Esophagus squamous epithelium (tissue), 5 donors: ENCODE data around the gene DUSP12. TPM values are rescaled to one million over a fixed set of nuclear protein-coding genes. Genes with fewer than 3 reads are reported as not detected.

Experiments
- DNase-seq: peaks from one replicate; lab custom pipeline; 2025; lab: John Stamatoyannopoulos, UW
- H3K27ac ChIP-seq, 4 donors: fragments of 200-600 bp; sonication (generic); one replicate each; pipeline ENCODE4 v1.5.1; 2016 to 2019; ENCODE audit warnings: mild to moderate bottlenecking in 1 of 4
- H3K27me3 ChIP-seq, 4 donors: fragments of 200-600 bp; sonication (generic); 1 replicate in 3 of 4; 2 replicates in 1 of 4; pipeline versions ENCODE4 v1.5.1 to v1.6.0; 2017 to 2021; ENCODE audit warnings: antibody characterized with exemption in 1 of 4
- H3K36me3 ChIP-seq, 3 donors: fragments of 200-600 bp; sonication (generic); one replicate each; pipeline ENCODE4 v1.5.1; 2016 to 2019
- H3K4me1 ChIP-seq, 3 donors: fragments of 200-600 bp; sonication (generic); one replicate each; pipeline ENCODE4 v1.5.1; 2017 to 2019
- H3K4me3 ChIP-seq, 4 donors: fragments of 200-600 bp; sonication (generic); 1 replicate in 3 of 4; 2 replicates in 1 of 4; pipeline ENCODE4 v1.5.1; 2016 to 2019; ENCODE audit warnings: mild to moderate bottlenecking in 2 of 4, moderate library complexity in 1 of 4
- H3K9me3 ChIP-seq, 3 donors: fragments of 200-600 bp; sonication (generic); one replicate each; pipeline ENCODE4 v1.5.1; 2016 to 2019
- POLR2A ChIP-seq, 4 donors: fragments of 450-650 bp; IDR thresholded peaks; one replicate each; pipeline ENCODE4 v1.6.1; 2017; ENCODE audit warnings: antibody characterized with exemption in 4 of 4, mild to moderate bottlenecking in 4 of 4, moderate library complexity in 3 of 4
- WGBS, 2 donors: methylation state at CpG; one replicate each; pipeline ENCODE4 v1.1.5; 2018; 5-methylcytosine and 5-hydroxymethylcytosine counted together
- intact Hi-C: fragments of 100-400 bp; cut with DNase I; formaldehyde crosslinking; loops from one replicate; pipeline ENCODE4 v1.15.0; 2022
- total RNA-seq, 4 donors: library from RNA; depleted of rRNA; stranded (reverse); fragments of >200 nt; gene quantifications; one replicate each; pipeline ENCODE4 v1.1.0, GENCODE V29; 2016
- TF ChIP-seq, protein P1 (sequence below), 6 experiments: fragments of 450-650 bp in 4 of 6; fragments of 200-600 bp in 2 of 6; sonication (generic) in 2 of 6; IDR thresholded peaks; one replicate each; pipeline ENCODE4 v1.5.1; 2016 to 2019; ENCODE audit warnings: antibody characterized with exemption in 6 of 6, mild to moderate bottlenecking in 4 of 6, moderate library complexity in 4 of 6
- donor health status: DM: yes; HTN: yes; CAD: no.

The DUSP12 gene
- total RNA-seq, 4 donors from 2014 or later, result 6.0 to 24.0 (median 15.1) TPM

DNA sequence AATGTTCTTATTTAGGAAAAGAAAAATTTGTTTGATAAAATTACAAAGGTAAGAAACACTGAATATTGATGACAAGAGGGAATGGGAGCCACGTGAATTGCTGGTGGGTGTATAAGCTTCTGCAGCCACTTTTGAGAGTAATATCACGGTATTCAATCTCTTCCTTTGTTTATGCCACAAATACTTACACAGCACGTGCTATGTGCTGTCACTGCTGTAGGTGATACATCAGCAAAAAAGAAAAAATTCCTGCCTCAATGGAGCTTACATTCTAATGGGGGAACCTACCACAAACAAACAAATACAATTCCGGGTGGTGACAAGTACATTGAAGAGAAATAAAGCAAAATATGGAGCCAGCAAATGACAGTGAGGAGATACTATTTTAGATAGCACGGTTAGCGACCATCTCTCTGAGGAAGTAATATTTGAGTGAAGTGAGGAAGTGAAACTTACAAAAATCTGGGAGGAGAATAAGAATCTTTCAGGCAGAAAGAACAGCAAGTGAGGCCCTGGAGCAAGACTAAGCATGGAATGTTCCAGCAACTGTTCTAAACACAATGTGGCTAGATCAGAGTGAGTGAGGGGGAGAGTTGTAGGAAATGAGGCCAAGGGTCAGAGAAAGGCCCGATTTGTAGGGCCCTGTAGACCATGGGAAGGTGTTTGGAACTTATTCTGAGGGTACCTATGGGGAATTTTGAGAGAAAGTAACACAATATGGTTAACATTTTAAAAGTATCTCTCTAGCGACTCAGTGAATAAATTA lies 30.8 kb upstream of the DUSP12 start:
- Histone ChIP-seq H3K4me1 (no peaks in the 10 kb centered on the region), H3K36me3 (no peaks in the 10 kb centered on the region), H3K27me3 (peaks cover 0 to 40% (median 0%) of the 10 kb centered on the region in 4 donors), H3K9me3 (no peaks in the 10 kb centered on the region), H3K27ac (no peak overlapping the region), H3K4me3 (no peak overlapping the region)
- 59 to 68% methylated on average over 8 of the region's 8 CpGs for WGBS, 2 donors
- no peak for DNase-seq
- intact Hi-C loops, result no loop called here
- TF ChIP-seq POLR2A (IDR thresholded peaks at IDR 0.05), result no peak
- TF ChIP-seq, protein P1, sequence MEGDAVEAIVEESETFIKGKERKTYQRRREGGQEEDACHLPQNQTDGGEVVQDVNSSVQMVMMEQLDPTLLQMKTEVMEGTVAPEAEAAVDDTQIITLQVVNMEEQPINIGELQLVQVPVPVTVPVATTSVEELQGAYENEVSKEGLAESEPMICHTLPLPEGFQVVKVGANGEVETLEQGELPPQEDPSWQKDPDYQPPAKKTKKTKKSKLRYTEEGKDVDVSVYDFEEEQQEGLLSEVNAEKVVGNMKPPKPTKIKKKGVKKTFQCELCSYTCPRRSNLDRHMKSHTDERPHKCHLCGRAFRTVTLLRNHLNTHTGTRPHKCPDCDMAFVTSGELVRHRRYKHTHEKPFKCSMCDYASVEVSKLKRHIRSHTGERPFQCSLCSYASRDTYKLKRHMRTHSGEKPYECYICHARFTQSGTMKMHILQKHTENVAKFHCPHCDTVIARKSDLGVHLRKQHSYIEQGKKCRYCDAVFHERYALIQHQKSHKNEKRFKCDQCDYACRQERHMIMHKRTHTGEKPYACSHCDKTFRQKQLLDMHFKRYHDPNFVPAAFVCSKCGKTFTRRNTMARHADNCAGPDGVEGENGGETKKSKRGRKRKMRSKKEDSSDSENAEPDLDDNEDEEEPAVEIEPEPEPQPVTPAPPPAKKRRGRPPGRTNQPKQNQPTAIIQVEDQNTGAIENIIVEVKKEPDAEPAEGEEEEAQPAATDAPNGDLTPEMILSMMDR (IDR thresholded peaks at IDR 0.05), result no peak

DNA sequence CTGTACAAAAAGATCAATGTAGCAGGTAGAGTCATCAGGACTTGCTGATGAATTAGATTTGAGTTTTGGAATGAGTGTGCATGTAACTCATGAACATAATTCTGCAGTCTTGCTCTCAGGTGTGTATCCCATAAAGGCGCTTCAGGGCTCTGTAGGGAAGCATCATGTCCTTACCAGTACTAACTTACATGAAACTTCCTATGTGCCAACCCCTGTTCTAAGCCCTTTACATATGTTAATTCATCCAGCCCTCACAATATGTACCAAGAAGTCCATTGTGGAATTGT lies 30.3 kb upstream of the DUSP12 start:
- no peak overlapping the region for H3K4me3 ChIP-seq
- H3K27ac ChIP-seq, result no peak overlapping the region
- DNase-seq, result no peak
- WGBS, 2 donors, result 92 to 100% methylated on average over 1 of the region's 1 CpG
- H3K4me1 ChIP-seq, result no peaks in the 10 kb centered on the region
- TF ChIP-seq, protein P1 (IDR thresholded peaks at IDR 0.05), result no peak
- TF ChIP-seq POLR2A (IDR thresholded peaks at IDR 0.05), result no peak
- intact Hi-C loops, result no loop called here
- H3K9me3 ChIP-seq, result no peaks in the 10 kb centered on the region
- H3K36me3 ChIP-seq, result no peaks in the 10 kb centered on the region
- peaks cover 0 to 34% (median 0%) of the 10 kb centered on the region in 4 donors for H3K27me3 ChIP-seq

DNA sequence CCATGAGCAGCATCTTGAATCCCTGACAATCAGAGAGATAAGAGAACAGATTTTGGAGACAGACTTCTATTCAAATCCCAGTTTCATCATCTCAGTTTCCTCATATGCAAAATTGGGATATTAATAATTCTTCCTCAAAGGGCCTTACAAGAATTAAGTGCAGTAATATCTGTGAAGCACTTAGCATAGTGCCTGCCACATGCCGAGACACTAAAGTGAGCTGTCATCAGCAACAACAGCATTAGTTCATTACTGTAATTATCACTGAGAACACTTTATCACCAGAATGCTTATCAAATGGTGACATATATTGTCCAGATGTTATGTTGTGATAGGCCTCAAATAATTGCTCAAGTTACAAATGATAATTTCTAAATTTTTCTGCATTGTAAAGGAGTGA lies 29.2 kb upstream of the DUSP12 start:
- no peak overlapping the region for H3K27ac ChIP-seq
- intact Hi-C loops, result no loop called here
- H3K9me3 ChIP-seq, result no peaks in the 10 kb centered on the region
- 91 to 92% methylated on average over 1 of the region's 1 CpG for WGBS, 2 donors
- H3K27me3 ChIP-seq, result peaks cover 0 to 34% (median 0%) of the 10 kb centered on the region in 4 donors
- TF ChIP-seq, protein P1 (IDR thresholded peaks at IDR 0.05), result no peak
- TF ChIP-seq POLR2A (IDR thresholded peaks at IDR 0.05), result no peak
- DNase-seq, result no peak
- H3K36me3 ChIP-seq, result no peaks in the 10 kb centered on the region
- peaks cover 0 to 5% (median under 1%) of the 10 kb centered on the region in 3 donors for H3K4me1 ChIP-seq
- H3K4me3 ChIP-seq, result no peak overlapping the region

GRCh38 chr1:161720956-161721737 lies 28.4 kb upstream of the DUSP12 start, which contains the start of gene FCRLB:
FCRLB (plus strand) TSS chr1:161721544; CDS start chr1:161722673, 1,129 bp downstream.
- peaks cover 1 to 12% (median 5%) of the 10 kb centered on the region in 3 donors for H3K4me1 ChIP-seq
- DNase-seq, result no peak
- H3K27me3 ChIP-seq, result peaks cover 0 to 26% (median 0%) of the 10 kb centered on the region in 4 donors
- intact Hi-C loops, result no loop called here
- TF ChIP-seq, protein P1 (IDR thresholded peaks at IDR 0.05), result no peak
- no peak for TF ChIP-seq POLR2A (IDR thresholded peaks at IDR 0.05)
- H3K27ac ChIP-seq, result no peak within 1 kb of the TSS
- H3K36me3 ChIP-seq, result no peaks in the 10 kb centered on the region
- no peak within 1 kb of the TSS for H3K4me3 ChIP-seq
- H3K9me3 ChIP-seq, result no peaks in the 10 kb centered on the region
- 47 to 63% methylated on average over 3 to 4 of the region's 4 CpGs for WGBS, 2 donors
